ENCODE data around the gene P3H2. TPM values are rescaled to one million over a fixed set of nuclear protein-coding genes. Genes with fewer than 3 reads are reported as not detected.
"Not testable (repeated sequence)": the region's sequence is repeated elsewhere in the genome, so short reads cannot be mapped to it uniquely, and the experiment has no call there.

Gene P3H2
- total RNA-seq, 4 donors from 2014 or later: 29.9 to 73.3 (median 54.5) TPM

DNA sequence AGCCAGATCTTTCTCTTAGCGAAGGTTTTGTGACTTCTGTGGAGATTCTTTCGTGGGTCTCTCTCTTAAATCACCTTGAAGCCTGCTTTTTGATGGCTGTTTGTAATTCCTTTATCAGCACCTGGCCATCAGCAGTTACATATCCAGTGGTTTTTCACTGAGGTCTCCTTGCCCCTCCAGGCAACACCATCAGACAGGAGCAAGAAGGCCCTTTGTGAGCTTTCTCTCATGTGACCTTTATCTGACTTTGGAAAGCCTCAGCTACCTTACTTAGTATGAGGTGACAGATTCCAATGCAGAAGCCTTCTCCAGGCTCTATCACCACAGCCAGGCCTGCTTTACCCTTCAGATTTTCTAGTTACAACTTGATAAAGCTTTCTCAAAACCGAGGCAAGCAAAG lies 30.0 kb upstream of the P3H2 start:
- Histone ChIP-seq H3K4me1 (no peaks in the 10 kb centered on the region), H3K36me3 (no peaks in the 10 kb centered on the region), H3K9me3 (no peaks in the 10 kb centered on the region), H3K27ac (no peak overlapping the region), H3K27me3 (no peaks in the 10 kb centered on the region), H3K4me3 (no peak overlapping the region)
- 84% methylated on average over 3 of the region's 3 CpGs for WGBS
- DNase-seq (ENCODE audit: low spot score in 2 of 2): no peak
- no peak for TF ChIP-seq EP300 (IDR thresholded peaks at IDR 0.05)
- TF ChIP-seq POLR2A (IDR thresholded peaks at IDR 0.05): no peak
- no peak for TF ChIP-seq CTCF (IDR thresholded peaks at IDR 0.05)
- TF ChIP-seq POLR2AphosphoS5 (IDR thresholded peaks at IDR 0.05): no peak

DNA sequence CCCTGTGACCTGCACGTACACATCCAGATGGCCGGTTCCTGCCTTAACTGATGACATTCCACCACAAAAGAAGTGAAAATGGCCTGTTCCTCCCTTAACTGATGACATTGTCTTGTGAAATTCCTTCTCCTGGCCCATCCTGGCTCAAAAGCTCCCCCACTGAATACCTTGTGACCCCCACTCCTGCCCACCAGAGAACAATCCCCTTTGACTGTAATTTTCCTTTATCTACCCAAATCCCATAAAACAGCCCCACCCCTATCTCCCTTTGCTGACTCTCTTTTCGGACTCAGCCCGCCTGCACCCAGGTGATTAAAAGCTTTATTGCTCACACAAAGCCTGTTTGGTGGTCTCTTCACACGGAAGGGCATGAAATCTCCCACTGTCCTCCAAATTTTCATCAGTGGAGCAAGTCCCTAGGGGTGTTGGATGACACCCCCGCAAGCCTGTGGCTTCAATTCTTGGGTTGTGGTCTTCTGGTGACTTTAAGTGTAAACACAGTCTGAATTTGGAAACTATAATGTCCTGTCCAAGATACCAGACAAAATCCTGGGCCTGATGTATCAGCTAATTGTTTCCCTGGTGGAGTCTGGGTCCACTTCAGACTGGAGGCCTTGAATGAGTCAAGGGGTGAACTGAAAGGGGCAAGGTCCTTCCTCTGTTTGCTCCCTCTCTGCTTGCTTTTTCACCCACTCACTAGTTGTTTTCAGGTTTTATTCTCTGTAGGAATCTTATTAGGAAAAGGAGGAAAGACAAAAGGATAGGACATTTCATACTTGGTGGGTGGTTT lies 29.3 kb upstream of the P3H2 start:
- H3K4me3 ChIP-seq; H3K27me3 ChIP-seq; H3K4me1 ChIP-seq; H3K36me3 ChIP-seq; H3K9me3 ChIP-seq; H3K27ac ChIP-seq; DNase-seq (ENCODE audit: low spot score in 2 of 2): not testable (repeated sequence)
- 87% methylated on average over 6 of the region's 6 CpGs for WGBS

- not testable (repeated sequence) for H3K36me3 ChIP-seq; H3K4me1 ChIP-seq; DNase-seq (ENCODE audit: low spot score in 2 of 2); H3K27ac ChIP-seq; H3K9me3 ChIP-seq; H3K27me3 ChIP-seq; H3K4me3 ChIP-seq
- WGBS: 83% methylated on average over 7 of the region's 7 CpGs
These were observed 24.1 kb upstream of the P3H2 start for GRCh38 chr3:190144793-190145192.

GRCh38 chr3:190142041-190142440 lies 21.3 kb upstream of the P3H2 start:
- Histone ChIP-seq H3K36me3 (no peaks in the 10 kb centered on the region), H3K4me3 (no peak overlapping the region), H3K27me3 (no peaks in the 10 kb centered on the region), H3K27ac (no peak overlapping the region), H3K9me3 (no peaks in the 10 kb centered on the region), H3K4me1 (no peaks in the 10 kb centered on the region)
- 92% methylated on average over 3 of the region's 3 CpGs for WGBS
- no peak for TF ChIP-seq EP300 (IDR thresholded peaks at IDR 0.05)
- no peak for TF ChIP-seq POLR2A (IDR thresholded peaks at IDR 0.05)
- TF ChIP-seq POLR2AphosphoS5 (IDR thresholded peaks at IDR 0.05): no peak
- TF ChIP-seq CTCF (IDR thresholded peaks at IDR 0.05): no peak
- no peak for DNase-seq (ENCODE audit: low spot score in 2 of 2)

- no peaks in the 10 kb centered on the region for H3K4me1 ChIP-seq
- DNase-seq (ENCODE audit: low spot score in 2 of 2): no peak
- no peak overlapping the region for H3K27ac ChIP-seq
- H3K4me3 ChIP-seq: no peak overlapping the region
- no peaks in the 10 kb centered on the region for H3K27me3 ChIP-seq
- H3K9me3 ChIP-seq: no peaks in the 10 kb centered on the region
- TF ChIP-seq EP300 (IDR thresholded peaks at IDR 0.05) (no peak), POLR2AphosphoS5 (IDR thresholded peaks at IDR 0.05) (no peak), POLR2A (IDR thresholded peaks at IDR 0.05) (no peak)
- no peaks in the 10 kb centered on the region for H3K36me3 ChIP-seq
- 62% methylated on average over 5 of the region's 5 CpGs for WGBS
These were observed 18.7 kb upstream of the P3H2 start for GRCh38 chr3:190139365-190139764.

DNA sequence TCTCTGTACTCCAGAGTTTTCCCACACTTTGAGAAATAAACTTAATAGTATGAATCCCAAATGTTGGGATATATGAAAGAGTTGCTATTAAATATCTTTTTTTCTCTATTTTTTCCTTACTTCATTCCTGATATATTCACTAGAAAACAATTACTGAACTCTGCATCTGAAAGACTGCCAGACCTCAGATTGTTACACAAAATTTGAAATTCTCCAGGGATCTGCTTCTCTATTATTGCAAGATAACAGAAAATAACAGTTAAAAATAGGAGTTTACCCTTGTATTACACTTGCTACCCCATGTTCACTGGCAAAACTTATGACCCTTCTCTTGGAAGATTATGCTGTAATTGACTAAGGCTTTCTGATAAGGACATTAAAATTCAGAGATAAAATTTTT lies 11.7 kb upstream of the P3H2 start:
- Histone ChIP-seq H3K27ac (no peak overlapping the region), H3K9me3 (no peaks in the 10 kb centered on the region), H3K4me1 (no peaks in the 10 kb centered on the region), H3K36me3 (no peaks in the 10 kb centered on the region), H3K27me3 (no peaks in the 10 kb centered on the region), H3K4me3 (no peak overlapping the region)
- no peak for DNase-seq (ENCODE audit: low spot score in 2 of 2)
- TF ChIP-seq EP300 (IDR thresholded peaks at IDR 0.05) (no peak), POLR2AphosphoS5 (IDR thresholded peaks at IDR 0.05) (no peak), POLR2A (IDR thresholded peaks at IDR 0.05) (no peak), CTCF (IDR thresholded peaks at IDR 0.05) (no peak)

DNA sequence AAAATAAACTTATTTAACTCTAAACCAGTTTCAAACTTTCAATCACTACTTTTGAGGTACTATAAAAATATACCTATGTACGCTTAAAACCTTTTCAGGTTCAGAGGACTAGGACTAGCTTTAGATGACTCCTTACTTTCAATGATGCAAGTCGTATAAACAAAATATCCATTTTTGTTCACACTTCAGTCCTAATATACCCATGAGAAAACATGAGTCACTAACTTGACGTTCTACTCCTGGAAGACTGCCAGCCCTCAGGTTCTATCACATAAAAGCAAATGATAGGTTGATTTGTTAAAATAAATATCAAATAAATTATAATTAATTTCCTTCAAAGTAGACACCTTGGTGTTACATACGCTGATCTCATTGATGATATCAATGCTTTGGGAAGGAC lies 10.6 kb upstream of the P3H2 start:
- no peak for DNase-seq (ENCODE audit: low spot score in 2 of 2)
- Histone ChIP-seq H3K9me3 (no peaks in the 10 kb centered on the region), H3K27ac (no peak overlapping the region), H3K4me1 (no peaks in the 10 kb centered on the region), H3K27me3 (no peaks in the 10 kb centered on the region), H3K4me3 (no peak overlapping the region), H3K36me3 (no peaks in the 10 kb centered on the region)
- 48% methylated on average over 4 of the region's 4 CpGs for WGBS
- TF ChIP-seq POLR2AphosphoS5 (IDR thresholded peaks at IDR 0.05) (no peak), EP300 (IDR thresholded peaks at IDR 0.05) (no peak), POLR2A (IDR thresholded peaks at IDR 0.05) (no peak), CTCF (IDR thresholded peaks at IDR 0.05) (no peak)

Data from suprapubic skin (tissue), 4 donors.